ENCODE measurements around the gene CDT1.

Gene CDT1

DNA sequence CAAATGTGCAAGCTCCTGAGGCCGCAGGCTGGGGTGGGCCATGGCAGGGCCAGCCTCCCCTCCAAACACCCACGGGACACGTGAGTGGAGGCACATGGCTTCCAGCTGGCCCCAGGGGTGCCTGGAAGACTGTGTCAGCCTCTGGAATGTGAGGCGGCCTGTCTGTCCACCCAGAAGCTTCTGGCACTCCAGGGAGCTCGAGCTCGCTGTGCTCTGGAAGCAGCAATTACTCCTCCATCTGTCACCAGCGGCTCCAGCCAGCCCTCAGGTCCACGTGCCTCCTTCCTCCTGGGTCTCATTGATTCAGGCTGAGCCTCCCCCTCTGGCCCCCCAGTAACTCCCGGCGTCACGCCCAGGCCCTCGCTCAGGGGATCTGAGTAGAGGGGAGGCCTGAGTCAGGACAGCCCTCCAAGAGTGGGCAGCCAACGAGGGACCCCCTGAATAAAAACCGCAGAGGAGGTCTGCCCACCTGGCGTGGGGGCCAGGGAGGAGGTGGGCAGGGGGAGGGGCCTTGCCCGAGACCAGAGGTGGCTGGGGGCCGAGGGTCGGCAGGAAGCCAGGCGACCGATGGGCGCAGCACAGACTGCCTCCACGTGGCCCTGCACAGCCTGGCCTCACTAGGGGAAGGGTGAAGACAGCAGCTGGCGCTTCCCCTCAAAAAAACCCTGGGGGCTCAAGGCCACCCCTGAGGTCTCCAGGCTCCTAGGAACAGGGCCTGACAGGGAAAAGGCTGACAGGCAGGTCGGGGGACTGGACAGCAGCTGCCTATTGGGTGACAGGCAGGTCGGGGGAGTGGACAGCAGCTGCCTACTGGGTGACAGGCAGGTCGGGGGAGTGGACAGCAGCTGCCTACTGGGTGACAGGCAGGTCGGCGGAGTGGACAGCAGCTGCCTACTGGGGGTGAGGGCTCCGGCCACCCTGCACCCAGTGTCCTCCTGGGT is 30.4 kb upstream of the CDT1 start:
- Histone ChIP-seq H3K4me1 (peaks cover 22% of the 10 kb centered on the region), H3K36me3 (replicated peaks) (no peaks in the 10 kb centered on the region; the same call in none of the 2 replicates), H3K4me3 (no peak overlapping the region), H3K27me3 (ENCODE audit: low read depth) (no peaks in the 10 kb centered on the region), H3K9me3 (no peaks in the 10 kb centered on the region)
- DNase-seq (ENCODE audit: low spot score in 2 of 2), result no peak
- in situ Hi-C loops (cut with MboI; ENCODE audit: low sequenced_read_pairs), result no loop called here

DNA sequence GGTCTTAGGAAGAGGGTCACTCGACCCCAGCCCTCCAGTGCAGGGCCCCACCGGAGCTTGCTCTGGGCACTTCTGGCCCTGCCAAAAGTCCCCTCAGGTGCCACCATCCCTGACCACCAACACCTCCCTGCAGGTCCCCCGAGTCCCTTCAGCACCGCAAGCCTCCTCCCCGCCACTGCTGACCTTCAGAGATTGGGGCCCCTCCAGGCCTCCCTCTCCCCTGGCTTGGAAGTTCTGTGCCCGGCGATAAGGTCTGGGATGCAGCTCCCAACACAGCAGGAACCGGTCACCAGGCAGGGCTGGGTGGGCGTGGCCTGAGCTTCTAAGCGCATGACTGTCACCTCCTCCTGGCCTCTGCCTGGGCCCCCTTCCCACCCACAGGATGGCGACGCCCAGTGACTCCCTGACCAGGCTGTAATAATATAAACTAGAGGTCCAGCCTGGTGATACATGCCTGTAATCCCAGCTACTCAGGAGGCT is 29.7 kb upstream of the CDT1 start:
- in situ Hi-C loops (cut with MboI; ENCODE audit: low sequenced_read_pairs), result no loop called here
- H3K4me3 ChIP-seq, result no peak overlapping the region
- peaks cover 22% of the 10 kb centered on the region for H3K4me1 ChIP-seq
- H3K27me3 ChIP-seq (ENCODE audit: low read depth), result no peaks in the 10 kb centered on the region
- DNase-seq (ENCODE audit: low spot score in 2 of 2), result peak in 1 of 2 experiments; percentile 69
- H3K9me3 ChIP-seq, result no peaks in the 10 kb centered on the region
- no peaks in the 10 kb centered on the region; the same call in none of the 2 replicates for H3K36me3 ChIP-seq (replicated peaks)

DNA sequence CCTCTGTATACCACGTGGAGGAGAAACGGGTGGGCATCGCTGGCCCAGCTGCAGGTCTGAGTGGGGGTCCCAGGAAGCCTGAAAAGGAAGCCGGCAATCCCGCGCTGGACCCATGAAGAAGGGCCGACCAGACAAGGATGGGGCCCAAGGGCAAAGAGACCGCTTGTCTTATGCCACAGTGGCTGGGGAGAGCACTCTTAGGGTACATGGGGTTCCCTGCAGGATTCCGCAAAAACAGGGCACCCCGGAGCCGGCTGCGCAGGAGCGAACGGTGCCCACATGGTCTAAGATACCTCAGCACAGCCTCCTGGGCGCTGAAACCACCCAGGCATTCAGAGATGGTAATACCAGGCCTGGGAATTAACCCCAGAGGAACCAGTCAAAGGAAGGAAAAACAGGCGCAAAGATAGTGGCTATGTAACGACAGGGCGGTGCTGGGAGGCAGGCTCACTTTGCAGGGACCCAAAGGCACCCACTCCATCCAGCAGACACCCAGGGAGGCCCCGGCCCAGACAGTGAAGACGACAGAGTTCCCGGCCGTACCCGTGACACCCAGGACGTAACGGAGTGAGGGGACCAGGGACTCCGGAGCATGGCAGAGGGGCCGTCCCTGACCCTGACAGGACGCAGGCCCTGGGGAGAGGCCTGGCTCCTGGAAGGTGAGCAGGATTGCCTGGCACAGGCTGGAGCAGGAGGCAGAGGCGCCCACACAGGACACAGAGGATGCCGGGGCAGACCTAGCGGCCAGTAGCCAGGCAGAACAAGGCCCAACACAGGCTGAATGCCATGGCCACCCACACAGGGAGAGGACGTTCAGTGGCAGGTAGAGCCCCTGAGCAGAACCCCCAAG is 28.8 kb upstream of the CDT1 start:
- in situ Hi-C loops (cut with MboI; ENCODE audit: low sequenced_read_pairs), result no loop called here
- no peaks in the 10 kb centered on the region for H3K9me3 ChIP-seq
- no peaks in the 10 kb centered on the region; the same call in 1 of the 2 replicates for H3K36me3 ChIP-seq (replicated peaks)
- no peak for DNase-seq (ENCODE audit: low spot score in 2 of 2)
- H3K27me3 ChIP-seq (ENCODE audit: low read depth), result no peaks in the 10 kb centered on the region
- H3K4me3 ChIP-seq, result no peak overlapping the region
- peaks cover 21% of the 10 kb centered on the region for H3K4me1 ChIP-seq

DNA sequence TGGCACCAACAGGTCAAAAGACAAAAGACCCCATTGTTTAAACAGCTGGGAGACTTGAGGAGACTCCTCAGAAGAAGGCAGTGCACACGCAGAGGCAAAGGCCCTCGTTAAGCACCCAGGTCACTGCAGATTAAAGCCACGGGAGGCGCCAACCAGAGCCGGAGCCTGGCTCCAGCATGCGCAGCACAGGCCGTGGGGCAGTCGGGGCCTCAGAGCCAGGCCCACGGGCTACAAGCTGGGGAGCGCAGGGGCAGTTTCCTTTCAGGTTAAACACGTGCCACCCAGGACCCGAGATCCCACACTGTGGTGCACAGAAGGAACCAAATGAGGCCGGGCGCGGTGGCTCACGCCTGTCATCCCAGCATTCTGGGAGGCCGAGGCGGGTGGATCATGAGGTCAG is 27.8 kb upstream of the CDT1 start:
- DNase-seq (ENCODE audit: low spot score in 2 of 2), result no peak
- Histone ChIP-seq H3K4me1 (peaks cover 11% of the 10 kb centered on the region), H3K36me3 (replicated peaks) (peaks cover 5% of the 10 kb centered on the region), H3K9me3 (no peaks in the 10 kb centered on the region), H3K27me3 (ENCODE audit: low read depth) (no peaks in the 10 kb centered on the region), H3K4me3 (no peak overlapping the region)
- in situ Hi-C loops (cut with MboI; ENCODE audit: low sequenced_read_pairs), result no loop called here

DNA sequence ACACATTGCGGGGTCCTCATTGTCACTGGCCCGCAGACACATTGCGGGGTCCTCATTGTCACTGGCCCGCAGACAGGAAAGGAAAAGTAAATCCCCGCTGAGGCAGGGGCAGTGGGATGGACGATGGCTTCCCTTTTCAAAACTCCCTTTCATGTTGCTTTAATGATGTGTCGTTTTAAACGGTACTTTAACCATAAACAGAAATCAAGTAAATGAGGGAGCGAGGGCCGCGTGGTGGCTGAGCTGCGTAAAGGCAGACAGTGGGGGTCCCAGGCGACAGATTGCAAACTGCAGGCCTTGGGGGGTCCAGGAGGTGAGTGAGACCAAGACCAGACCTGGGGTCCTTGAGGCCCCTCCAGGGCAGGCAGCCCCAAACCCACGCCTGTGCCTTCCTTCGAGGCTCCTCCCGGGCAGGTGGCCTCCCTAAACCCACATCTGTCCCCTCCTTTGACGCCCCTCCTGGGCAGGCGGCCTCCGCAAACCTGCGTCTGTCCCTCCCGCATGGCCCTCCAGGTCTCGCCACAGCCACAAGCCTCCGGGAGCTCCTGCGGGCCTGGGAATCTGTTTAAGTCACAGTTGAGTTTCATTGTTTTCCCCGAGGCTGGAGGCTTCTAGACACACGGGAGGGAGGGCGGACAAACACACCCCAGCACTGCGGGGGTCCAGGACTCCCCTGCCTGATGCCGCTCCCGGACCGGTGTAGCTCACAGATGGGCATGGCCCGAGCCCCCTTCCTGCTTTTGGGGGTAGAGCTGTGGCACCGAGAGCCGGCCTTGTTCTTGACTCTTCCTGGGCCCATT is 25.9 kb upstream of the CDT1 start:
- in situ Hi-C loops (cut with MboI; ENCODE audit: low sequenced_read_pairs), result no loop called here
- DNase-seq (ENCODE audit: low spot score in 2 of 2), result no peak
- Histone ChIP-seq H3K4me1 (peaks cover 7% of the 10 kb centered on the region; the same call in 1 of the 2 replicates), H3K4me3 (no peak overlapping the region), H3K36me3 (replicated peaks) (peaks cover 9% of the 10 kb centered on the region), H3K9me3 (no peaks in the 10 kb centered on the region), H3K27me3 (ENCODE audit: low read depth) (no peaks in the 10 kb centered on the region)

DNA sequence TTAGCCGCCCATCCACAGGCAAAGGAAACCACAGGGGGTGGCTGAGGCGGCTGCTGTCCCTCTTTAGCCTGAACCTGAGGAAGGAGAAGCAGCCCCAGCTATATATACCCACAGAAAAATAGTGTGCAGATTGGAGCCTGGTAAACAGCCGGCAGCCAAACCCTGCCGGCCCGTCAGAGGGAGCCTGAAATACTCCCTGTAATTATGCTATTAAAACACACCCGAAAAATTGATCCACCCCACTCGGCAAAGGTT is 25.4 kb upstream of the CDT1 start:
- in situ Hi-C loops (cut with MboI; ENCODE audit: low sequenced_read_pairs), result no loop called here
- Histone ChIP-seq H3K4me1 (peaks cover 11% of the 10 kb centered on the region), H3K4me3 (no peak overlapping the region), H3K36me3 (replicated peaks) (peaks cover 9% of the 10 kb centered on the region), H3K9me3 (no peaks in the 10 kb centered on the region), H3K27me3 (ENCODE audit: low read depth) (no peaks in the 10 kb centered on the region)
- no peak for DNase-seq (ENCODE audit: low spot score in 2 of 2)

DNA sequence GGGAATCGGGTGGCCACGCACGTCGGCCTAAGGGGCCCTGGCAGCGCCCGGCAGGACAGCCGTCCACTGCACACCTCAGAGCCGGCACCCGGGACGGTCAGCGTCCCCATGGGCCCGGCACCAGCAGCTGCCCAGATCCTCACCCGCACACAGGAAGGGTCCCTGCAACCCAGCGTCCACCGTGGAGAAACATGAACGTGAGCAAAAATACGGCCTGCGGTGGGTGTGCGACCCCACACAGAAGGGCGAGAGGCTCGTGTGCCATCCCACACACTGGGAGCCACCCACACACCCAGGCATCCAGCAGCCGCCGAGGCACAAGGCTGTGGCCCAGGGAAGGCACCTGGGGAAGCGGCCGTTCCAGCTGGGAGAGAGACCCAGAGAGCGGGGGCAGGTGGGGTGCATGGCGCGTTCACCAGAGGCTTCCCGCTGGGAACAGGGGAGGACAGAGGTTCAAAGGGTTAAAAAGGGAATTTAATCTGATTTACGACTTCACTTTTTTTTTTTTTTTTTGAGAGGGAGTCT is 25.0 kb upstream of the CDT1 start:
- Histone ChIP-seq H3K36me3 (replicated peaks) (peaks cover 9% of the 10 kb centered on the region), H3K27me3 (ENCODE audit: low read depth) (no peaks in the 10 kb centered on the region), H3K4me3 (no peak overlapping the region), H3K4me1 (peaks cover 13% of the 10 kb centered on the region), H3K9me3 (no peaks in the 10 kb centered on the region)
- in situ Hi-C loops (cut with MboI; ENCODE audit: low sequenced_read_pairs), result no loop called here
- no peak for DNase-seq (ENCODE audit: low spot score in 2 of 2)

DNA sequence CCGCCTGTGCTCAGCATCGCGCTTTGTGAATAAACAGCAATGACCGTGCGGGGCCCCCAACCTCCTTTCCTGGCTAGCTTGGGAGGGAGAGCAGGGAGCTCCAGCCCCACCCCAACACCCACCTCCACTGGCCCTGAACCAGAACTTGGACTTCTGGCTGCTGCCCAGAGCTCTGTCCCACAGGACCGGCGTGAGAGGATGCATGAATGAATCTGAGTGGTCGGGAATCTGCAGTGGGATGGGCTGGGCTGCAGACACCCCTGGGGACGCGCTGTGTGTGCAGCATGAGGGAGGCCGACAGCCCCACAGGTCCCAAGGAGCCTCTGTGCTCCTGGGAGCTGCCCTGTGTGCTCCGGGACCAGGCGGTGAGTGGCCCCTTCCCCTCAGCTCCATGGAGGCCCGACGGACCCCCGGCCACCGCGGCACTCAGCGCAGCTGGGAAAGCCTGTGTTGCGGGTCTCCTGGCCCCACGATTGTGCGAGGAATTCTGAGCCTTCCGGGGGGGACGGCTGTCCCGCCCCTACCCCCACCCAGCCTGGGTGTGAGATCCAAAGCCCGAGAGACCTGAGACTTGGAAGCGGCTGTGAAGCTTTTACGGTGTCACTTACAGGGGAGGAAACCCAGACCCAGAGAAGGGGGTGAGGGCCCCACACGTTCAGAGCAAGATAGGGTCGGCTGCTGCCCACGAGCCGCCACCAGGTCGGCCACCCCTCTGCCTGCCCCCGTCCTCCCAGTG is 24.0 kb upstream of the CDT1 start:
- Histone ChIP-seq H3K9me3 (no peaks in the 10 kb centered on the region), H3K36me3 (replicated peaks) (peaks cover 9% of the 10 kb centered on the region), H3K27me3 (ENCODE audit: low read depth) (no peaks in the 10 kb centered on the region), H3K4me3 (no peak overlapping the region), H3K4me1 (peaks cover 9% of the 10 kb centered on the region)
- no peak for DNase-seq (ENCODE audit: low spot score in 2 of 2)
- in situ Hi-C loops (cut with MboI; ENCODE audit: low sequenced_read_pairs), result no loop called here

DNA sequence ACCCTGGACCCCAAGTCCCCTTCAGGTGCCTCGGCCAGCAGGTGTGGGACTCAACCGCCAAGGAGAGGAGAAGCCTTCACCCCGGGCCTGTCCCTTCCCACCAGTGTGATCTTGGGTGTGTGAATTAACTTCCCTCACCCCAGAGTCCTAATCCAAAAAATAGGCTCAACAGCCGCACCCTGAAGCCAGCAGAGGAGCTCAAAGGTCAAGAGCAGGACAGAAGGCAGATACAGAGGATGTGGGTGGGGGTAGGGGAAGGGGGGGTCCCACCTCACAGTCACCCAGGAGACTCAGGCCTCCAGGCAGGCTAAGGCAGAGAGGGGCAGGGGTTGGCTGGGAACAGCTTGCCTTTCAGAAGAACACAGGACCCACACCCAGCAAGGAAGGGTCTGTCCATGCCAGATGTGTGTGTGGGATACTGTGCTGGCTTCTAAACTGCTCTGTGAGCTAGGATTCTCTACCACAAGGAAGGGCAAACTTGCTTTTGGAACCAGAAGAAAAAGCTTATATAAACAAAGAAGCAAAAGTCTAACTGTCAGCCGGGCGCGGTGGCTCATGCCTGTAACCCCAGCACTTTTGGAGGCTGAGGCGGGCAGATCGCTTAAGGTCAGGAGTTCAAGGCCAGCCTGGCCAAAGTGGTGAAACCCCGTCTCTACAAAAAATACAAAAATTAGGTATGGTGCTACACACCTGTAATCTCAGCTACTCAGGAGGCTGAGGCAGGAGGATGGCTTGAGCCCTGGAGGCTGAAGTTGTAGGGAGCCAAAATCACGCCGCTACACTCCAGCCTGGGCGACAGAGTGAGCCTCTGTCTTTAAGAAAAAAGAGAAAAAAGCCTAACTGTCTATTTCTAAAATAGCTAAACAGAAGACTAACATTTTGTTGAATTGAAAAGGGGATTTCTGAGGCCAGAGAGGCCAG is 23.2 kb upstream of the CDT1 start:
- Histone ChIP-seq H3K9me3 (no peaks in the 10 kb centered on the region), H3K27me3 (ENCODE audit: low read depth) (no peaks in the 10 kb centered on the region), H3K4me1 (peaks cover 9% of the 10 kb centered on the region), H3K4me3 (no peak overlapping the region), H3K36me3 (replicated peaks) (peaks cover 9% of the 10 kb centered on the region)
- DNase-seq (ENCODE audit: low spot score in 2 of 2), result no peak
- in situ Hi-C loops (cut with MboI; ENCODE audit: low sequenced_read_pairs), result no loop called here

DNA sequence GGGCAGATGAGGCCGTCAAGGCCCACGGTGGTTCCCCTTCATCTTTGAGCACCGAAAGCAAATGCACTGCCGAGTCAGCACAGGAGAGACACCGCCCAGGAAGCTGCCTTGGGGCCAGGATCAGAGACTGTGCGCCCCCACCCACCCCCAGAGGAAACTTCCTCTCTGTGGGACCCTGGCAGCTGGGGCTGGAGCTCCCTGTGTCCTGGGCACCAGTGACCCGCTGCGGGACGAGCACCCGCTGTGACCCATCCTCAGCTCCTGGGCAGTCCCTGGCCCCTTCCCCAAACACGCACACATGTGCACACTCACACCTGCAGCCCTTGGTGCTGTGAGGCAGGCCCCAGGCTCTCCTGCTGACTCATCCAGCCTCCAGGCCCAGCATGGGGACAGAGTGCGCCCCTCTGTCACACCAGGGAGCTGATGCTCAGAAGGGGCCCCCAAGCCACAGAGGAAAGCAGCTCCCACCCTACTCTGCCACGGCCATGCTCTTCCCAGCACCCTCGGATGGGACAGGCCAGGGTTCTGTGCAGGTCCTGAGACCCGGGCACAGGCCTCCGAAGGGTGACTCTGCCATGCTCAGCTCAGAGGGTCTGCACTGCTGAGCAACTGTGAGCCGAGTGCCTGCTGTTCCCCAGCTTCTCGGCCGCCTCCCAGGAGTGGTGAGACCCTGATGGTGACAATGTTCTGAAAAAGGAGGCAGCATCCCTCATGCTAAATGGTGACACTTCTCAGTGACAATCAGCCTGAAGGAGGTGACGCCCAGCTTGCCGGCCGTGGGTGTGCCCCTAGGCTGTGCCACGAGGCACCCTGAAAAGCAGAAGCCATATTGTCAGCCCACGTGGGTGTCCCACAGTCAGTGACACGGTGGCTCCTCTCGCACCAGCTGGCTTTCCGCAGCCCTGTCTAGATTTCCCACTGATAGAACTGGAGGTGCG is 22.2 kb upstream of the CDT1 start:
- Histone ChIP-seq H3K36me3 (replicated peaks) (peaks cover 9% of the 10 kb centered on the region), H3K27me3 (ENCODE audit: low read depth) (no peaks in the 10 kb centered on the region), H3K4me1 (peaks cover 12% of the 10 kb centered on the region), H3K9me3 (no peaks in the 10 kb centered on the region), H3K4me3 (no peak overlapping the region)
- DNase-seq (ENCODE audit: low spot score in 2 of 2), result no peak
- in situ Hi-C loops (cut with MboI; ENCODE audit: low sequenced_read_pairs), result no loop called here

Measured in HAP-1 (cell line).